Measurements from ENCODE around the gene TMC3.
"Not testable (repeated sequence)": the region's sequence is repeated elsewhere in the genome, so short reads cannot be mapped to it uniquely, and the experiment has no call there.

The TMC3 gene

GRCh38 chr15:81384891-81385720, 11.1 kb upstream of the TMC3 start:
- DNase-seq (ENCODE audit: low spot score) = no peak

- DNase-seq (ENCODE audit: low spot score) = no peak
These were observed 7.7 kb upstream of the TMC3 start for GRCh38 chr15:81381720-81382119.

GRCh38 chr15:81380668-81381067, 6.7 kb upstream of the TMC3 start:
- no peak for DNase-seq (ENCODE audit: low spot score)

GRCh38 chr15:81380203-81380602, 6.2 kb upstream of the TMC3 start:
- no peak for DNase-seq (ENCODE audit: low spot score)

- no peak for DNase-seq (ENCODE audit: low spot score)
These were observed 5.3 kb upstream of the TMC3 start for GRCh38 chr15:81379269-81379668.

GRCh38 chr15:81378443-81378842, 4.4 kb upstream of the TMC3 start:
- no peak for DNase-seq (ENCODE audit: low spot score)

GRCh38 chr15:81377871-81378270, 3.9 kb upstream of the TMC3 start:
- DNase-seq (ENCODE audit: low spot score) = no peak

- no peak for DNase-seq (ENCODE audit: low spot score)
These were observed 2.2 kb upstream of the TMC3 start for GRCh38 chr15:81376231-81376630.

- no peak for DNase-seq (ENCODE audit: low spot score)
These were observed 1.4 kb upstream of the TMC3 start for GRCh38 chr15:81375461-81375860.

GRCh38 chr15:81373176-81373575, 837 bp downstream of the TMC3 start:
- no peak for DNase-seq (ENCODE audit: low spot score)

GRCh38 chr15:81372575-81372974, 1.4 kb downstream of the TMC3 start:
- no peak for DNase-seq (ENCODE audit: low spot score)

- DNase-seq (ENCODE audit: low spot score) = no peak
These were observed 10.1 kb downstream of the TMC3 start for GRCh38 chr15:81363718-81364500.

- no peak for DNase-seq (ENCODE audit: low spot score)
These were observed 10.7 kb downstream of the TMC3 start for GRCh38 chr15:81363276-81363675.

GRCh38 chr15:81362790-81363189, 11.2 kb downstream of the TMC3 start:
- DNase-seq (ENCODE audit: low spot score) = no peak

- no peak for DNase-seq (ENCODE audit: low spot score)
These were observed 12.1 kb downstream of the TMC3 start for GRCh38 chr15:81361891-81362290.

GRCh38 chr15:81360491-81360890, 13.5 kb downstream of the TMC3 start:
- no peak for DNase-seq (ENCODE audit: low spot score)

- no peak for DNase-seq (ENCODE audit: low spot score)
These were observed 15.8 kb downstream of the TMC3 start for GRCh38 chr15:81358248-81358647.

- no peak for DNase-seq (ENCODE audit: low spot score)
These were observed 16.8 kb downstream of the TMC3 start for GRCh38 chr15:81357180-81357686.

GRCh38 chr15:81356252-81356651, 17.8 kb downstream of the TMC3 start:
- no peak for DNase-seq (ENCODE audit: low spot score)

GRCh38 chr15:81351651-81352050, 22.4 kb downstream of the TMC3 start:
- DNase-seq (ENCODE audit: low spot score) = no peak

GRCh38 chr15:81349271-81349670, 24.7 kb downstream of the TMC3 start:
- DNase-seq (ENCODE audit: low spot score) = no peak

- DNase-seq (ENCODE audit: low spot score) = not testable (repeated sequence)
These were observed 25.3 kb downstream of the TMC3 start for GRCh38 chr15:81348691-81349090.

- no peak for DNase-seq (ENCODE audit: low spot score)
These were observed 26.1 kb downstream of the TMC3 start for GRCh38 chr15:81347910-81348309.
